Astrocyte (in vitro differentiated cells and primary cell): ENCODE data around the gene FADS6.

Experiments used
- EZH2 ChIP-seq: IDR thresholded peaks from 2 replicates; pipeline ENCODE4 v1.6.1; 2012; ENCODE audit warnings: mild to moderate bottlenecking, low read length, inconsistent platforms; ENCODE audit not compliant: insufficient read depth
- TF ChIP-seq, protein P1 (sequence below): IDR thresholded peaks from 2 replicates; pipeline ENCODE4 v1.5.1; 2011; ENCODE audit warnings: low read depth, mild to moderate bottlenecking, inconsistent platforms, low read length, moderate library complexity; ENCODE audit not compliant: insufficient read depth

DNA sequence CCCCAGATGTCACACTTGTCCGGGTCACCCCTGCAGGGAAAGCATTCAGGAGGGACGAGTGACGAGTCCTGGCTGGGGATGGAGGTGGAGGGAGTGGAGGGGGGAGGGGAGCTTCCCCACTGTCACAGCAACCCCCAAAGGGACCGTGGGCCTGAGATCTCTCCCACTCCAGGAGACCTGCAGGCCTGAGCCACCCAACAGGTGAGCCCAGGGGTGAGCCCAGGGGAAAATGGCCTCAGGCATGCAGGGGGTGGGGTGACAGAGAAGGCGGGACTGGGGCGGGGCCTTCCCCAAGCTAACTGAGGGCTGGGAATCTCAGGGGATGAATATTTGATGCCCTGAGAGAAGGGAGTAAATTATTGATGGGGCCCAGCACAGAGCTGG lies 27.2 kb upstream of the FADS6 start:
- TF ChIP-seq EZH2, result no peak
- TF ChIP-seq, protein P1, sequence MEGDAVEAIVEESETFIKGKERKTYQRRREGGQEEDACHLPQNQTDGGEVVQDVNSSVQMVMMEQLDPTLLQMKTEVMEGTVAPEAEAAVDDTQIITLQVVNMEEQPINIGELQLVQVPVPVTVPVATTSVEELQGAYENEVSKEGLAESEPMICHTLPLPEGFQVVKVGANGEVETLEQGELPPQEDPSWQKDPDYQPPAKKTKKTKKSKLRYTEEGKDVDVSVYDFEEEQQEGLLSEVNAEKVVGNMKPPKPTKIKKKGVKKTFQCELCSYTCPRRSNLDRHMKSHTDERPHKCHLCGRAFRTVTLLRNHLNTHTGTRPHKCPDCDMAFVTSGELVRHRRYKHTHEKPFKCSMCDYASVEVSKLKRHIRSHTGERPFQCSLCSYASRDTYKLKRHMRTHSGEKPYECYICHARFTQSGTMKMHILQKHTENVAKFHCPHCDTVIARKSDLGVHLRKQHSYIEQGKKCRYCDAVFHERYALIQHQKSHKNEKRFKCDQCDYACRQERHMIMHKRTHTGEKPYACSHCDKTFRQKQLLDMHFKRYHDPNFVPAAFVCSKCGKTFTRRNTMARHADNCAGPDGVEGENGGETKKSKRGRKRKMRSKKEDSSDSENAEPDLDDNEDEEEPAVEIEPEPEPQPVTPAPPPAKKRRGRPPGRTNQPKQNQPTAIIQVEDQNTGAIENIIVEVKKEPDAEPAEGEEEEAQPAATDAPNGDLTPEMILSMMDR, result no peak
